GM19238 (cell line): ENCODE measurements around the gene RNF215.
"Not testable (repeated sequence)": the region's sequence is repeated elsewhere in the genome, so short reads cannot be mapped to it uniquely, and the experiment has no call there.

Experiments used
- DNase-seq: peaks from one replicate; pipeline ENCODE4 v3.0.0; 2011; ENCODE audit warnings: low spot score; ENCODE audit not compliant: insufficient read length

The RNF215 gene

DNA sequence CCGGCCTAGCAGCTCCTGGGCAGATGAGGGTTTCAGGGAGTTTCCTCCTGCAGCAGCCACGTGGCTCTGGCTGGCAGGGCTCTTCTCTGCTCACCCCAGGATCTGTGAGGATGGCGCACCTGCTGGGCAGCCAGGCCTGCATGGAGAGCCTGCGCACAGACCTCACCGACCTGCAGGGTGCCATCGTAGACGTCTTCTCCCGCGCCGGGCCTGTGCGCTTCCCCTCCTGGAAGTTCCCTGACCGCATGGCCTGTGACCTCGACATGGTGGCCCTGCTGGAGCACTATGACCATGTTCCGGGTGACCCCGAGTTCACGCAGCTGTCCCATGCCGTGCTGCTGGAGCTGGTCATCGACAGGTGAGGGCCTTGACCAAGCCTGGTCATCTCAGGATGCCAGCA is 21.3 kb downstream of the RNF215 start:
- DNase-seq = no peak

DNA sequence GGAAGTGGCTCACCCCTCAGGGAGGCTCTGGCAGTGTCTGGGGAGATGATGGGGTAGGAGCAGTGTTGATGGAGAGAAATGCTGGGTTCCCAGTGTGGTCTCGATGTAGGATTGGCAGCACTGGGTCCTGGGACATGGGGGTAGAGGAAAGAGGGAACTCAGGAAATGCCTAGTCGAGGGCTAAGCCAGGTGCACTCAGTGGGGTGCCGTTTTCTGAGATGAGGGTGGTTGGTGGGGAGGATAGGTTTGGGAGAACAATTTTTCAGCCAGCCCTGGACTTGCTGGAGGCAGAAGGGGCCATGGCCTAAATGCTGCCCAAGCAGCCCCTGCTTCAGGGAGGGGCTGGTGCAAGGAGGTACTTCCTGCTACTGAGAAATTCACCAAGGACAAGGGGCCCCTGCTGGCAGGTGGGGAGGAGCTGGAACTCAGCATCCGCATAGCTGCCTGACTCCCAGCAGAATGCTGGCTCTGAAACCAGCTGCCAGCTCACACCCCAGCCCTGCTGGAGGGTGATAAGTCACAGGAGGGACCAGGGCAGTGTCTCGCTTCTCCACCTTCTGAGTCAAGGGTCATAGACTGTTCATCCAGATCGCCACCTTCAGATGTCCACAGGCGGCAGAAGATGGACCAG is 24.4 kb downstream of the RNF215 start:
- no peak for DNase-seq

DNA sequence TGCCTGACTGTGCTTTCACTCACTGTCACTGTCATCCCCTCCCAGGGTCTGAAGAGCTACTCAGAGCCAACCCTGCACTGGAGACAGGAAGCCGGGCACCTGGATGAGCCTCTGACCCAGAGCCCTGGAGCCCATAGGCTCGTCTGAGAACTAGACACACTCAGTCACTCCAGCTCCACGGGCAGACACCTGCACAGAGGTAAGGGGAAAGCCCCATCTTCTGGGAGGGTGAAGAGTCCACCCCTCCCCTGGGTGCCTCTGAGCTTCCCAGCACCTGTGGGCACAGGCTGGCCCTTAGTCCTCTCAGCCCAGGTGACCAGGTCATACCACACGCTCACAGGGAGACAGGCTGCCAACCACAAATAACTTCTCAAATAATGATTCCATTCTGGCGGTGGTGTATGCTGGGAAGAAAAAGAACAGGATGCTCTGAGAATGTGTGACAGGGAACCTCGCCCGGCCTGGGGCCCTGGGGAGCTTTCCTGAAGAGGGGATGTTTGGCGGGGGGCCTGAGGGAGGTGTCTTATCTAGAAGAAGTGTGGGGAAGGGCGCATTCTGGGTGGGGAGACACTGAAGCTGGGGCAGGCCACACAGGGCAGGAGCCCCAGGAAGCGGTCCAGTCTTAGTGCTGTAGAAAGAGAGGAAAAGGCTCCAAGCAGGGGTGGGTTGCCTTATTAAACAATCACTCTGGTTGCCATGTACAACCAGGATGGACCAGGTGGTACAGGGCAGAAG is 25.1 kb downstream of the RNF215 start:
- no peak for DNase-seq

DNA sequence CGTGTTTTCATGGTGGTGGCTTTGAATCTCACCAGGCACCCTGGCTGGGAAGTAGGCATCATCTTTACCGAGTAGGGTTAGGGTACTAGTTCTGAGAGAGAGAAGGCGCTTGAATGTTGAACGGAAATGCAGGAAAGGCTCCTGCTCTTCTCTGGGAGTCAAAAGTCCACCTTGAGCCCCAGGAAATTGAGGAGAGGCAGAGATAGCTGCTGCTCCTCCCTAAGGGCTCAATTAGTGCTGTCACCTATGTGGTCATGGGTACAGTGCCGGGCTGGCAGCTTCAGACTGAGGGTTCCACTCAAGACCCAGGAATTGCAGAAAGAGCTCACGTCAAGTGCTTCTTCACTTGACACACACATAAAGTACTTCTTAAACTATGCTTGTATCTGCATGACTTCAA is 28.7 kb downstream of the RNF215 start:
- DNase-seq = no peak

DNA sequence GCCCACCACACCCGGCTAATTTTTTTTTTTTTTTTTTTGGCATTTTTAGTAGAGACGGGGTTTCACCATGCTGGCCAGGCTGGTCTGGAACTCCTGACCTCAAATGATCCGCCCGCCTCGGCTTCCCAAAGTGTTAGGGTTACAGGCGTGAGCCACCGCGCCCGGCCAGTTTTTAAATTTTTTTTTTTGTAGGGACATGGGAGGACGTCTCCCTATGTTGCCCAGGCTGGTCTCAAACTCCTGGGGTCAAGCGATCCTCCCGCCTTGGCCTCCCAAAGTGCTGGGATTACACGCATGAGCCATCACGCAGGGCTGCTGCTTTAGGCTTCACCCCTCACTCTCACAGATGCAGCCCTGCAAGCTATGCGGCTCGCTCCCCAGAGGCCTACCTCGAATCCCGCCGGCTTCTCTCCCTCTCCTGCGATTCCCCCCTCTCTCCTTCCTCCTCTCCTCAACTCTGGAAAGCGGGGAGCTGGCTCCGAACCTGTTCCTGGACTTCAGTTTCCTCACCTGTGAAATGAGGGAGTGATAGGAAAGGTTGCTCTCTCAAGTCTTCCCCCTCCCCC is 29.5 kb downstream of the RNF215 start:
- no peak for DNase-seq

DNA sequence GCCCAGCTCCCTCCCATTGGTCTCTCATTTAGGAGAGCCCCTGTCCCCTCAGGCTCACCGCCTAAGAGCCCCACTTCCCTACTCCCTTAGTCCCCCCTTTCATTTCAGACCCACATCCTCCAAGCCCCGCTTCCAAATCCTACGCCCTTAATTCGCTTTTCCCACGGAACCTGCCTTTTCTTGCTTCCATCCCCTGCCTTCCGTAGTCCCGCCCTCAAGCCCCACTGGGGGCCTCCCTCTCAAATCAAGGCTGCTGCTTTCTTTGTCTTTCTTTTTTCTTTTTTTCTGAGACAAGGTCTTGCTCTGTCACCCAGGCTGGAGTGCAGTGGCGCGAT is 30.0 kb downstream of the RNF215 start:
- no peak for DNase-seq

DNA sequence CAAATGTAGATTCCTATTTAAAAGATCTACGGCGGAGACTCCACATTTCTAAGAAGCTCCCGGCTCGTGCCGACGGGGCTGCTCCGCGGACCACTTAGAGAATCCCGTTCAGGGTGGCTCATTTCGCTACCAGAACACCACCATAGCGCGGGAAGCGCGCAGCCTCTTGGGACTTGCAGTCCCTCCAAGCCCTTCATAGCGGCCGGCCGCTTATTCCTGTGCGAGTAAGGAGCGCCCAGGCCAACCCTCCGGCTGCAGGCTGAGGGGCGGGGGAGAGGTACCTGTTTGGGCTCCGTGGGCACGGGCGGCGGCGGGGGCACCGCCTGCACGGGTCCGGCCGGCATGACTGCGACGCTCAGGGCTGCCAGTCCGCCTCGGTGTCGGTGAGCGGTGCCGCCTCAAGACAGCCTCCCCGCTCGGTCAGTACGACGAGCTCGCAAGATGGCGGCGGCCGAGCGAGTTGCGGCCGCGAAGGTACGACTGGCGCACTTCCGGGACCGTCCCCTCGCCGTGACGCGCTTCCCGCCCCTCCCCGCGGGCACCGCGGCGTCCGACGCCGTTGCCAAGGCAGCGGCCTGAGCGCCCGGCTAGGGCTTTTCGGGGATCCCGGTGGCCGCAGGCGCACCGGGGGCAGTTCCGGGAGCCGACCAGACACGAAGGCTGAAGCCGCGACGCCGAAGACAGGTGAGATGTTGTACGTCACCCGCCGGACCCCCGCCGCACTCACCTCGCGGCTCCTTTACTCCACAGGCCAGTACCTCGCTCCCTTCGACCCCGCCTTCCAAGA is 30.6 kb downstream of the RNF215 start, which contains the start of the genes CCDC157 and SF3A1:
Gene CCDC157, plus strand, starts transcription at position 559 of the 787 bp plus-strand sequence. CDS start 8,994 bp downstream, outside the sequence.
Gene SF3A1, minus strand, starts transcription at position 446 of the 787 bp plus-strand sequence. Its CDS starts 102 bp downstream, at position 344.
- peak; percentile 93 for DNase-seq

DNA sequence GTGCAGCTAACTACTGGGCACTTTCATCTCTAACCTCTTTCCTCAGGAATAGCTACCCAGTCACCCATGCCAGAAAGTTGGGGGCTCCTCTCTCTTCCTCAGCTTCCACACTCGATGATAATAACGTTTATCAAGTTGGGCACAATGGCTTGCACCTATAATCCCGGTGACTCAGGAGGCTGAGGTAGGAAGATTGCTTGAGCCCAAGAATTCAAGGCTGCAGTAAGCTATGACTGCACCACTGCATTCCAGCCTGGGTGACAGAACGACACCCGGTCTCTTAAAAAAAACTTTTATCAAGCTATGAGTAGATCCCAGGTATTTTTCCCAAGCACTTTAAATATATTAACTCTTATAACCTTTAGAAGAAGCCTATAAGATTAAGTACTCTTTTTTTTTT is 32.6 kb downstream of the RNF215 start:
- DNase-seq = no peak

DNA sequence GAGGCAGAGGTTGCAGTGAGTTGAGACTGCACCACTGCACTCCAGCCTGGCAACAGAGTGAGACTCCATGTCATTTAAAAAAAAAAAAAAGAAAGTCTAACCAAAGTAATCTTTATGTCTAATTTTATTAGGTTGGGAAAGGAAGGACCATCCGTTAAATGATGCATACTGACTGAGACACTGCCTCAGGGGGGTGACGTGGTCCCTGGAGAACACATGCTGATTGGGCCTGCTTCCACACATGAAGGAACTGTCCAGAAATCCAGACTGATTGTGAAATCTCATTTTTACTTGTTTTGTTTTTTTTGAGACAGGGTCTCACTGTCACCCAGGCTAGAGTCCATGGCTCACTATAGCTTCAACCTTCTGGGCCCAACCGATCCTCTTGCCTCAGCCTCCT is 36.0 kb downstream of the RNF215 start:
- no peak for DNase-seq

DNA sequence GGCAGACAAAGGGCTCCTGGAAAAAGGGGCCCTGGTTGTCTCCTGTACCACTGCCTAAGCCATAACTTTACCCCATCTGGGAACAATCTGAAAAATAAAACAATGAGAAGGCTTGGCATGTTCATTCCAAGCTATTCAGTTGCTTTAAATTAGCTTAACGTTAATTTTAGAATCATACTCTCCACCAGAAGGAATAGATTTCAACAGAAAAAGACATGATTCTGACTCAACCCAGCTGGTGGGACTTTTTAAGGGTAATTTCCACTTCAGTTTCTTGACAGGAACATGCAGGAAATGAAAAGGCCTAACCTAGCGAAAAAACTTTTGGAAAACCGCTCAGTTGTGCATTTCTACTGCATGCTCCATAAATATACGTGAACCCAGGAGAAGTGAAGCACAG is 38.4 kb downstream of the RNF215 start:
- DNase-seq = no peak

DNA sequence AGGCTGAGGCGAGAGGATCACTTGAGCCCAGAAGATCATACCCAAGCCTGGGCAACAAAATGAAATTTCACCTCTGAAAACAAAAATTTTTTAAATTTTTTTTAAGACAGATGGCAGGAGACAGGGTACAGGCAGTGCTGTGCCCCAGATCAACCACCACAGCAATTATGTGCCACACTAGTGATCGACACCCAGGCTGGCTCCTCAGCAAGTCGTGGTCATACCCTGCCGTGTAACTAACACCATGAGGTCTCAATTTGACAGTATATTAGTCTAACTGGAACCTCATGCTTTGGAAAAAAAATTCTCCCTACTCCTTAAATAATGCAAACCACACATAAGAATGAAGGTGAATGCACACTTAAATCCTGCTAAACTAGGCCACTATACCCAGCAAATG is 38.8 kb downstream of the RNF215 start:
- no peak for DNase-seq

DNA sequence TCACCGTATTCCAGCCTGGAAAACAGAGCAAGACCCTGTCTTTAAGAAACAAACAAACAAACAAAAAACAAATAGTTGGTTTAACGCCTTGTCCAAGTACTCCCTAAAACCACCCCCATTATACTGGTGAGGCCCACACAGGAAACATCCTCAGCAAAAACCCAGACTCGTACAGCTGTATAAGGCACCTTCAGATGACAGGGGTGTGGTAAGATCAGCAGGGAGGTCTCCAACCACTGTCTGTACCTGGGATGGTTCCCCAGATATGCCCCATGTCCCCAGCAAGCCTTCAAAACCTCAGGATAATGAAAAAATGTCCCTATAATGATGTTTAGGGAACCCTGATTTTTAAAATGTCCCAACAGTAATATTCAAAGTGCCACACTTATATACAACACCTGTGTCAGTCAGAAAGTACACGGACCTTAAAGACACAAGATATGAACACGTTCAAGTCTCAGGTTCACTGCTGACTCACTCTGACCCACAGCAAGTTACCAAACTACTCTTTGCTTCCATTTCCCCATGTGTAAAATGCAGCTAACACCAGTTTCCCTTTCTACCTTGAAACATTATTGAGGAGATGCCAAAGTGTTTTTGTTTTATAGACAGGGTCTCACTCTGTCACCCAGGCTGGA is 39.8 kb downstream of the RNF215 start:
- no peak for DNase-seq

DNA sequence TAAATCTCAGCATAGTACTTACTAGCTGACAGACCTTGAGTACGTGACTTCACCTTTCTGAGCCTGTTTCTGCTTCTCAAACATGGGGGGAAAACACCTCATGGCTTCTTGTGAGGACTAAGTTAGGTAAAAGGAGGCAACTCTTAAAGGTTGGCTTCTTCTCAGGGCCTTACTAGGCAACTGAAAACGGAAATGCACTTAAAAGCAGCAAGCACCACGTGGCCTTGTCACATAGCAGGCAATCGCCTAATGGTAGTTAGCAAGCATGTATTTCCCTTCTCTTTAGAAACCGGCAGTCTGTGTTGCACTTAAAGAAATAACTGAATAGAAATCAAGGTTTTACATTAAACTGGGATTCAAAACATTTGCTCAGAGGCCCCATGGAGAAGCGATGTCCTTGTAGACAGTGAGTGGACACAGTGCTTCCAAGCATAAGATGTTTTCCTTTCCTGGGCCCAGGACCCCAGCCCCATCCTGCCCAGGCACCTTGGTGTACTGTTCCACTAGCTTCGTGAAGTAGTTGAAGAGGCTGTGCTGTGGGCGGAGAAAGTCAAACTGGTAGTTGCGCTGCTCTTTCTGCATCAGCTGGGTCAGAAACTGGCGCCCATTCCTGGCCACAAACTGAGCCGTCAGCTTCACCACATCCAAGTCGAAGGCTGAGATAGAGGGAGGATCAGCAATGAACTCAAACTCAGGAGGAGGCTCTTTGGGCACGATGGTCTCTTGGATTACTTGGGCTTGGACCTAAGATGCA is 42.6 kb downstream of the RNF215 start:
- DNase-seq = no peak

DNA sequence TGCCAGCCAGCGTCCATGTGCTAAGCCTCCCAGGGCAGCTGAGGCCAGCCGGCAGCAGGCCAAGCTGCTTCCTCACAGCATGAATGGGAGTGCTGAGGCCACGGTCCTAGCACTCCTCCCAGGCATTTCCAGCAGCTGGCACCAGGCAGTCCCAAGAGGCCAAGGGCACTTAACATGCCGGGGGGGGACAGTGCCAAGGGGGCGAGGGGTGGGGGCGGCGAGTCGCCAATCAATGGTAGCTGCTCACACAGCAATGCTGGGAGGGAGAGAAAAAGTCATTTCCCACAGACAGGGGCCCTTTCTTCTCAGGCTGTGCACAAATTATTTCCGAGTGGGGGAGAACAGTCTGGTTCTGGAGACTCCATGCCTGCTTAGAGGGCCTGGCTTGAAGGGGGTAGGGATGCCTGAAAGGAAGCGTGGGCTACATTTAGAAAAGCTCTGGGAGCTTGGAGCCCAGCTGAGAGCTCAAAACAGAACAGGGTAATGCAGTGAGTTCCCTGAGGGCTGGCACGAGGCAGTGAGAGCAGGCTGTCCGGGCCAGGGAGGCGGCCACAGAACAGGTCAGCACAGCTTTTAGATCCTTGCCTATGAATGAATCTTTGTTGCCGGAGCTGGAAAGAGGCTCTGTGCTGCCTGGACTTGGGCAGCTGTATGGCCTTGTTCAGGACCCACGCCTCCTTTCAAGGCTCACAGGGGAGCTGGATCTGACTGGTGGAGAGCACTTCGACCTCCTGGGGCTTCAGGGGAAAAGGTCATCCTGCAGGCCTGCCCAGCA is 46.1 kb downstream of the RNF215 start:
- no peak for DNase-seq

DNA sequence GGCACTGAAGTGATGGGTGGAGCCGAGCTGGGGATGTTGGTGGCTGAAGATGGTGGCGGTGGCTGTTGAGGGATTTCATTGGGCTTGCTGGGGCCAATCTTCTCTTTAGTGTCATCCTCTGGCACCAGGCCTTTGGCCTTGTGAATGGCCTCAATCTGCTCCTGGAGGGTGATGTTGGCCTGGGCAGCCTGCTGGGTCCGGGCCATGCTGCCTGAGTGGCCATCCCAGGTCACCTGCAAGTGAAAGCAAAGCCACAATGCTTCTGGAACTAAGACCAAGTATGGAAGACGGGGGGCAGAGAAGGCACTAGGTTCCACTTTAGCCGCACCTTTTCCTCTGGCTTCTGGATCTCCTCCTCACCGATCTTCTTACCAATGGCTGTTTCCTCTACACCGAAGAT is 48.4 kb downstream of the RNF215 start:
- no peak for DNase-seq

DNA sequence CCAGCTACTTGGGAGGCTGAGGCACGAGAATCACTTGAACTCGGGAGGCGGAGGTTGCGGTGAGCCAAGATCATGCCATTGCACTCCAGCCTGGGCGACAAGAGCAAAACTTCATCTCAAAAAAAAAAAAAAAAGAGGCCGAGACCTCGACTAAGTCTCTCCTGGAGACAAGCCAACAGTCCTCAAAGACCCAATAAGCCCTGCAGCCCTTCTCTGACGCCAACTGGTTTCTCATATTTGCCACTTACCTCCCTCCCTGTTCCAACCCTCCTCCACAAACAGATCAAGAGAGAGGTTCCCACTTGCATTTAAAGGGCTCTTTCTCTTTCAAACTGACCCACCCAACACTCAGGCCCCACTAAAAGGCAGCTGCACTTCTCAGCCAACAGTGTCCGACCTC is 48.9 kb downstream of the RNF215 start:
- not testable (repeated sequence) for DNase-seq

DNA sequence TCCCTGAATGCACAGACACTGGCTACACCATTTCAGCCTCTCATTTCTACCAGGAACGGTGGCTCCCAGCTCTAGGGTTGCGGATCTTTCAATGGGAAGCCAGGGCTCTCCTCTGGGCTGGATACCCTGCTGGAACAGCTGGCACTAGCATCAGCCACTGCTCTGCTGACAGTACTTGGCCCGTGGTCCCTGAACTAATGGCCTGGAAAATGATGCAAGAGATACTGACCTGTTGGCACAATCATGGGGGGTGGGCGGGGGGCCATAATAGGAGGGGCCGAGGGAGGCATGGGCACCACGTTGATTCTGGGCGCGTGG is 49.8 kb downstream of the RNF215 start:
- DNase-seq = no peak

DNA sequence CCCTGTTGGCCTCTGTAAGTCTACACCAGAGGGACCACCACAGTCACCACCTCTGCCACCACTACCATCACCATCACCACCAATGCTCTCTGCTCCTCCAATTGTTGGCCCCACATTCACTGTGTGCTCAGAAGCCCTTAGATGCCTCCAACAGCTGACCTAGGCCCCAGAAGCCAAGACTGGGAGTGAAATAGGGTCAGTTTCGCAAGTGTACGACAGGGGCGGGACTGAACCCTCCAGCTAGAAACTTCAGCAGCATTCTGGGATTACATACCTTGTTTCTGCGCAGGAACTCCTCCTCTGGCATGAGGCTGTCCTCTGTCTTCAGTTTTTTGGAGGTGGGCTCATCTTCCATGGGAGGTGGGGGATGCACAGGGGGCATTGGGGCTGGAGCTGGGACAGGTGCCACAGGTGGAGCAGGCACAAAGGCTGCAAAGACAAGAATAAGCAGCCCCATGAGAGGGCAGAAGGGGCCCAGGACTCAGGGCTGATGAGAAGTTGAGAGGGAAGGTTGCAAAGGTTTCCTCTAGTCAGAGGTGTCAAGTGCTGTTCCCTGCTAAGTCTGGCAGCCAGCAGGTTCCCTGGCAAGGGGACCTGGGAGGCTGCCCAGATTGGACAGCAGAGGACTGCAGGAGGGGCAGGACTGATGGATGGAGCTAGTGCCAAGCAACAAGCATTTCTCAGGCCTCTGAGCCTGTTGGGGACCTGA is 50.3 kb downstream of the RNF215 start:
- DNase-seq = no peak

DNA sequence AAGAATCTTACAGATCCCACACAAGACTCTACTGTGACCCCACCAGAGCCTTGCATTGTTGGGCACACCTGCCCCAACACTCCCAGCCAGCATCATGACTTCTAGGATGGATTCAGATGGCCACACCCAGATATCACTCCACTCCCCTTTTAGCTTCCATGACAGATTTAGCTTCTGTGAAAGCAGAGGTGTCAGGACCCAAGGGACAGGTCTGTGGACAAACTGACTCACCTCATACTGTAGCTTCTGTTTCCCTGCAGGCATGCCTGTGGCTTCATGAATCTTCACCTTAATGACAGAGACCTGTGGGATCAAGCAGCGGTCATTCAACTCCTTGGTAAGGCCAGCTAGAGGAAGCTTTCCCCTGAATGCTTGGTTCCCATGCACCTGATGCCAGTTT is 52.0 kb downstream of the RNF215 start:
- no peak for DNase-seq

DNA sequence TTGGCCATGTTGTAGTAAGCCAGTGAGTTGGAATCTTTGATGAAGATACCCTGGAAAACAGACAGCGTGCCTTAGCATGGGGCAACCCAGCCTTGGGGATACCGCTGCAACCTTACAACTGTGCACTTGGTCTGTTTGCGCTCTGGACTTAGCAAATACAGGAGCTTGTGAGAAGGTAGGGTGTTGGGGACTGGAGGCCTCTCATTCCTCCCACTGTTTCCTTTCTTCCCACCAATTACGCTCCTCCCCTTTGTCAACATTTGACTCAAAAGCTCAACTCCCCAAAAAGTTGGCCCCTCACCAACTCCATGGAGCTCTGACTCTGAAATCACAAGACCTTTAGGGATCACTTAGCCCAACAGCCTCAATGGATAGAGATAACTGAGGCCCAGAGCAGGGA is 52.6 kb downstream of the RNF215 start:
- DNase-seq = no peak
